Measurements from ENCODE around the gene NRG3.

Gene NRG3

DNA sequence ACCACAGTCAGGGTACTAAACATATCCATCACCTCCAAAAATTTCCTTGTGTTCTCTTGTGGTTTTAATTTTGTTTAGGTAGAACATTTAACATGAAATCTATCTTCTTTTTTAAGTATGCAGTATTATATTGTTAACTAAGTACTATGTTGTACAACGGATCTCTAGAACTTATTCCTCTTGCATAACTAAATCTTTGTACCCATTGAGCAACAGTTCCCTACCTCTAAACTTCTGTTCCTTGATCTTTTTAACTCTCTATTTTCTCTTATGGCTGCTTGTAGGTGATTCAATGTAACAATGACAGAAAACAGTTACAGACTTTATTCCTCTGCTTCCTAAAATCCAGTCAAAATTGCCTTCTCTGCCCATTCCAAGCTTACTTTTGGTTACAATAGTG is 9.9 kb downstream of the NRG3 start:
- DNase-seq (ENCODE audit: low read depth in 2 of 2): no peak

GRCh38 chr10:81885491-81885890 is 10.5 kb downstream of the NRG3 start:
- no peak for DNase-seq (ENCODE audit: low read depth in 2 of 2)

DNA sequence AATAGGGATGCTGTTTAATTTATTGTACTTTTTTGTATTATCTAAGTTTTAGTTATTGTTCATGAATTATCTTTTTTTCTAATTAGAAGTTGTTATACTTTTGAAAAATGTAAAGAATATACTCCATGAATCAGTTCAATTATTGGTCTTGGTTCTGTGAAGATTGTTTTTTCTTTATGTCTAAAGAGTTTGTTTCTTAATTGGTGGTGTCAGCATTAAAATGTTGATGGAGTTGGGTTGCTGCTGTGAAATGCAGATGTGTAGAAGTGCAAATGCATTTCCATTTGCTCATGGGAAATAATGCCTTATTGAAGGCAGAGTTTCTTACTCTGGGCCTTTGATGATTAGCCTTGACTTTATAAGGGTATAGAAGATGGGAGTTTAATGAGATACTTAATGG is 11.9 kb downstream of the NRG3 start:
- no peak for DNase-seq (ENCODE audit: low read depth in 2 of 2)

DNA sequence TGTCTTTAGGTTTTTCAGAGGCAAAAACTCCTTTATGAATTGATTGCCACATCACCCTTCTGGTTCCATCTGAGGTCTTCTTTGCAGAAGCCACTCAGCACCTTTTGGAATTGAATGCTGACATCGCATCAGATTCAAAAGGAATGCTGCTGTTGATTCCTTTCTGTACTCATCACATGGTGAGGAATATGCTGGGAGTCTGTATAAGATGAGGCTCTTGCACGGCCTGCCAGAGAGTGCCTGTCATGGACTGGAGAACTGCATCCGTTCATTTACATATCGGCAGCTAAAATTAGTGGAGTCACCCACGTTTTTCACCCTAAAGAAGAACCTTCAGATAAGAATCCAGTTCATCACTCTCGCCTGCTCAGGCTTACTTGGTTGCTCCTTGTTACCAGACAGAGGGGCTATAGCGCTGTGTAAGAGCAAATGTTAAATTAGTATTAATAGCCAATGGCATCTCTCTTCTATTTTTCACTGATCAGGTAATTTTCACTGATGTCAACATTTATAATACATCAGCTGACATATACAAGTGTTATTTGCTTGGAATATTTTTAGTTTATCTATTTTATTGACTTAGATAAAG is 14.3 kb downstream of the NRG3 start:
- no peak for DNase-seq (ENCODE audit: low read depth in 2 of 2)

DNA sequence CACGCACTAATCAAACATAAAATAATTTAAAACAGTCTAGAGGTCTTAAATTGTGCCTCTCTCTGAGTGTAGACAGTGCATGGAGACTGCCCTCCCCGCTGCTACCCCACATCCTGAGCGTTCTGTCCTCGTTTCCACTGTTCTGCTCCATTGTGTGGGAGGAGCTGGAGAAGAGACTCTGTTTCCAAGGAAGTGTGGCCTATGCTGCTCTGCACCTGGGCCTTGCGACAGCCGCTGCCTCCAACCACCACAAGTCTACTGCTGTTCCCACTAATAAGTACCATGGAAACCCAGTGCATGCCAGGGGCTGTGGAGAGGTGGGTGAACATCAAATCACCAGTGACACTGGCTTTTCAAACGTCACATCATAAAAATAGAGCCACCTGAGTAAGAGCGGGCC is 19.6 kb downstream of the NRG3 start:
- DNase-seq (ENCODE audit: low read depth in 2 of 2): no peak

- no peak for DNase-seq (ENCODE audit: low read depth in 2 of 2)
Measured at GRCh38 chr10:81898518-81898917, 23.5 kb downstream of the NRG3 start.

DNA sequence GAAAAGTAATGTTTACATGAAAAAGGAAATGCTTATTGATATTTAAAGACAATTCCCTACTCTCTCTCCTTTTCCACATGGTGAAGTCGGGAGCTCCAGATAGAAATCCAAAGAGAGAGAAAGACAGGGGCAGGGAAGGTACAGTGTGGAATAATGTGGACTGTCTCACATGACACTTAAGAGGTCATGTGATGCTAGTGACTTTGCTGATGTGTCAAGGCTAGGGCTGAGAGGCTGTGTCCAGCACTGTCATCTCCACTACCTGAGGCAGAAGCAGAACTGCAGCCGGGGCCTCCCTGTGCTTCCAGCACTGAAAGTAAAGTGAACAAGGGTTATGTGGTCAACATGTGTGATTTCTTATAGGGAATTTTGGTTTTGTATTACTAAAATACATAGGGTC is 26.0 kb downstream of the NRG3 start:
- DNase-seq (ENCODE audit: low read depth in 2 of 2): no peak

GRCh38 chr10:81903472-81903871 is 28.5 kb downstream of the NRG3 start:
- DNase-seq (ENCODE audit: low read depth in 2 of 2): no peak

DNA sequence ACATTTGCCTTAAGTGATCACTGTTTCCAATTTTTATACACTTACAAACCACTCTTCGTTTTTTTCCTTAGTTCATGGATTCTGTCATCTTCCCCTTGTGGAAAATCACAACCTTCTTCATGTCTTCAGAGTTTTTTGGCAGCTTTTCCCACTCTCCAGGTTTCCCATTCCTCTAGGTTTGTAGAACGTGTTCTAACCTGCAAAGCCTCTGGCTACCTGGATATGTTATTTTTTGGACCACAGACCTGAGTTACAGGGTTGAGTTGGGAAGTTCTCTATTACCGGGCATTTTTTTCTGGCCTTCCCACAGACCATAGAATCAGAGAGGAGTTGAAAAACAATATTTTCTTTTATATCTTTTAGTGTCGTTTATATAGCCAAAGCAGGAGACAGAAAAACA is 30.2 kb downstream of the NRG3 start:
- no peak for DNase-seq (ENCODE audit: low read depth in 2 of 2)

DNA sequence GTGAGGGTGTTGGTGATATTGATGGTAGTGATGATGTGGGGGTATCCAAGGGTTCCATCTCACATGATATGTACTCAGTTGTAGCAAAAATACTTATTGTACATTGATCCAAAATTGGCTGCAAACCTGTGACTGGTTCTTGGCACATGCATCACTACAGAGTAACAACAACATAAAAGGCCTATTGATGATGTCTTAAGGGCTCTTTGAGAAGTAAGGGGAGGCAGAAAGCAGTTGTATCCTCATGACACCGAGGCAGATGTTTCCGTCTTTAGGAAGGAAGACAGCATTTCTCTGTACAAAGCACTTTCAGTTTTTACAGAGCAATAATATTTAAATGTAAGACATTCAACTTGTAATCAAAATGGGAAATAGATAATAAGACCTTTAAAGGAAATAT is 34.5 kb downstream of the NRG3 start:
- DNase-seq (ENCODE audit: low read depth in 2 of 2): no peak

- no peak for DNase-seq (ENCODE audit: low read depth in 2 of 2)
Measured at GRCh38 chr10:81911328-81911727, 36.3 kb downstream of the NRG3 start.

DNA sequence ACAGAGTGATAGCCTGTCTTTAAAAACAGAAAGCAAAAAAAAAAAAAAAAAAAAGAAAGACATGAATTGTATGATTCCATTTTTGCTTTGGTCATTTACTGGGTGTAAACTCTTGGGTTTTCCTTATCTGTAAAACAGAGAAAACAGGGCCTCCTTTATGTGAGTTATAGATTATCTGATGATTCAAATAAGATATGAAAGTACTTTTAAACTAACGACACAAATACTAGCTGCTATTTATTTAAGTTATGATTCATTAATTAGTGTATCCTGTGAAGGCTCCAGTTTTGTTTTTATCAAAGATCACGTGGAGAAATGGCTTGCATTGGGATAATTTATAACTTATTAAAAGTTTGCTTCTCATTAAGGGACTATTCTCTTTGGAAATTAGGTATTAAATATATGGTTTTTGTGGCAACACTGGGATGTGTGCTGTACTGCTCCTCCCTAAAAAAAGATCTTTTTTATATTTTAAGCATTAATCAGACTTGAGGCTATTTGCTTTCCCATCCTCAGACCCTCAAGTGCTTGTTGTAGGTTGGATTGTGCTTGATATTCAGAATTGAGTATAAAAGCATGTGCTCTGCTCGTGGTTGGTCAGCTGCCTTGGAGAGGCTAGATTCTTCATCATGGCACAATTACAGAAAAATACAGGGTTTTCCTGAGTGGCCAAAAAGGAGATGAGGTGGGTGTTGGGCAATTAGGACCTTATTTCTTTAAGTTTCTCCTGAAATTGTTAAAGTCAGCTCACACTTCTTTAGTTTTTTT is 39.9 kb downstream of the NRG3 start:
- no peak for DNase-seq (ENCODE audit: low read depth in 2 of 2)

- DNase-seq (ENCODE audit: low read depth in 2 of 2): no peak
Measured at GRCh38 chr10:81915504-81915897, 40.5 kb downstream of the NRG3 start.

DNA sequence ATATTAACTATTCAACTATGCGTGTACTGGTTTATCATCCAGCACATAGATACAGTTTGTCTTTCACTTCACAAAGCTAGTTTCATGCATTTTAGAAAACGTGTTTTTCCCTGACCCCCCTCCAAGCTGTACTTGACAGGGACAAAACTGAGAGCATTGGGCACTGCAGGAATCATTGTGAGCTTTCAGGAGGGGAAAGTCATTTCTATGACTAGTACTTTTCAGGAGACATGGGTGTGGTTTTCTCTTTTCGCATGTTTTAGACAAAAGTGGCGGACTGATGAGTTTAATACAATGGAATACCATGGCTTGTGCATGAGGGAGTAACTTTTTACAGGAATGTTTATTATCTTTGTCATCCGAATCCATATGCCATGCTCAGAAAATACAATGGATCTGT is 42.7 kb downstream of the NRG3 start:
- no peak for DNase-seq (ENCODE audit: low read depth in 2 of 2)

DNA sequence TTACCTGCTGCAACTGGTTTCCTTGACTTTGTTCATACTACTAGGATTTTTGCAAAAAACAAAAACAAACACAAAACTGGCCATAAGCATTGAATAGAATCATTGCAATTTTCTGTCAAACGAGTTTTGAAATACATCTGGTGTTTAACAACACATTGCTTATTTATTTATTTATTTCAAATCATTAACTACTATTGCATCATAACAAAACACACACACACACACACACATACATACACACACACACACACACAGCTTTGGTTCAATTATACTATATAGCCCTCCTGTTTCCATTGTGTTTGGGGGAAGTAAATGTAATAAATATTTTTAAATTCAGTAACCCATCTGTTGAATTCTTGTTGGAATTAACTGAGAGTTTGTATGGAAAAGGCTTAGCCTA is 43.8 kb downstream of the NRG3 start:
- no peak for DNase-seq (ENCODE audit: low read depth in 2 of 2)

GRCh38 chr10:81920213-81920829 is 45.3 kb downstream of the NRG3 start:
- DNase-seq (ENCODE audit: low read depth in 2 of 2): peak; percentile 1 to 2

GRCh38 chr10:81928119-81928518 is 53.1 kb downstream of the NRG3 start:
- no peak for DNase-seq (ENCODE audit: low read depth in 2 of 2)

GRCh38 chr10:81943583-81943982 is 68.6 kb downstream of the NRG3 start:
- DNase-seq (ENCODE audit: low read depth in 2 of 2): no peak

GRCh38 chr10:81944609-81945008 is 69.6 kb downstream of the NRG3 start:
- DNase-seq (ENCODE audit: low read depth in 2 of 2): no peak

GRCh38 chr10:81949283-81949682 is 74.3 kb downstream of the NRG3 start:
- DNase-seq (ENCODE audit: low read depth in 2 of 2): no peak

DNA sequence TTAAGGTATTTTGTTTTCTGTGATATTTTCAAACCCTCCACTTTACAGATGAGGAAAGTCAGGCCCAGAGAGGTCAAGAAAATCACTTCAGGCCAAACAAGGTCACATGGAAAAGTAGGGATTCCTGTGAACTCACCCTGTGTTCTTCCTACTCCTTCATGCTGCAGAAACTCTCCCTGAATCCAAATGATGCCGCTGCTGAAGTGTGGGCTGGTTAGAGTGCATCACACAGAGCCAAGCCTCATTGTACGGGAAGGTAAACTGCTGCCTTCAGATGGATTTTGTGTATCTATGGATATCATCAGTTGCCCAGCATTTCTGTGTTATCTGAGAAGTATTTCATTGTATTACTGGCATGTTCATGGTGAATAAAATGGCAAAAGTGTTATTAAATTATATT is 75.4 kb downstream of the NRG3 start:
- DNase-seq (ENCODE audit: low read depth in 2 of 2): no peak

GRCh38 chr10:81953420-81953819 is 78.4 kb downstream of the NRG3 start:
- DNase-seq (ENCODE audit: low read depth in 2 of 2): no peak

DNA sequence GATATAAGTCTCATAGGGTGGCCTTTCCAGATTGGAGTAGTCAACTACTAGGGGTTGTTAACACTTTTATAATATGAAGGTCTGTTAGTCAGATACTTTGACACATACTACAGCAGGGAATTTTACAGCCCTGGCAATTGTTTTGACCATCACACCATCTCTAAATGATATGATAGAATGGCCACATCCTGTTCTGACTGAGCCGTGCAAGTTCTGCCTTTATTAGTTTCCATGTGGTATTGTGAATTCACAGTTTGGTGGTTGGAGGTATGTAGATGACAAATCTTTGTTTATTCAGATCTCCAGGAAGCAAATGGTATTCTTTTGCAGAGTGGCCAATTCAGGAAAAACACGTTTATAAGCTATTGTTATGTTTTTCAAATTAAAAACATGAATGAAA is 83.0 kb downstream of the NRG3 start:
- no peak for DNase-seq (ENCODE audit: low read depth in 2 of 2)

All from stimulated activated CD4-positive, alpha-beta T cell treated with anti-CD3 and anti-CD28 coated beads, Interleukin-4, amount 100 ng/mL, for 48 hours (primary cell).